Right lobe of liver (tissue), 4 donors: ENCODE results near the gene PUS7.

Experiments
- POLR2A ChIP-seq: fragments of 450-650 bp; IDR thresholded peaks from one replicate; pipeline ENCODE4 v1.6.1; 2017; ENCODE audit warnings: antibody characterized with exemption, mild to moderate bottlenecking
- TF ChIP-seq, protein P1 (sequence below), 4 donors: fragments of 200-600 bp in 3 of 4; fragments of 450-650 bp in 1 of 4; IDR thresholded peaks; one replicate each; pipeline versions ENCODE4 v1.5.1 to v1.8.0; 2016 to 2022; ENCODE audit warnings: antibody characterized with exemption in 4 of 4, mild to moderate bottlenecking in 2 of 4
- donor health status: DM: no; HTN: no; CAD: no.
- donor health status: DM: no; HTN: no; CAD: no.
- donor health status: DM: no; HTN: yes; CAD: no.

GRCh38 chr7:105531792-105532671 lies 10.0 kb upstream of the PUS7 start, which contains the start of gene RINT1:
- peak; percentile 92 for TF ChIP-seq POLR2A
- TF ChIP-seq, protein P1, sequence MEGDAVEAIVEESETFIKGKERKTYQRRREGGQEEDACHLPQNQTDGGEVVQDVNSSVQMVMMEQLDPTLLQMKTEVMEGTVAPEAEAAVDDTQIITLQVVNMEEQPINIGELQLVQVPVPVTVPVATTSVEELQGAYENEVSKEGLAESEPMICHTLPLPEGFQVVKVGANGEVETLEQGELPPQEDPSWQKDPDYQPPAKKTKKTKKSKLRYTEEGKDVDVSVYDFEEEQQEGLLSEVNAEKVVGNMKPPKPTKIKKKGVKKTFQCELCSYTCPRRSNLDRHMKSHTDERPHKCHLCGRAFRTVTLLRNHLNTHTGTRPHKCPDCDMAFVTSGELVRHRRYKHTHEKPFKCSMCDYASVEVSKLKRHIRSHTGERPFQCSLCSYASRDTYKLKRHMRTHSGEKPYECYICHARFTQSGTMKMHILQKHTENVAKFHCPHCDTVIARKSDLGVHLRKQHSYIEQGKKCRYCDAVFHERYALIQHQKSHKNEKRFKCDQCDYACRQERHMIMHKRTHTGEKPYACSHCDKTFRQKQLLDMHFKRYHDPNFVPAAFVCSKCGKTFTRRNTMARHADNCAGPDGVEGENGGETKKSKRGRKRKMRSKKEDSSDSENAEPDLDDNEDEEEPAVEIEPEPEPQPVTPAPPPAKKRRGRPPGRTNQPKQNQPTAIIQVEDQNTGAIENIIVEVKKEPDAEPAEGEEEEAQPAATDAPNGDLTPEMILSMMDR (IDR thresholded peaks at IDR 0.05) = peak; percentile 45 to 92 (median 88)
